Activated naive CD8-positive, alpha-beta T cell treated with anti-CD3 and anti-CD28 coated beads for 36 hours (primary cell): ENCODE results near the gene PRMT7. TPM values are rescaled to one million over a fixed set of nuclear protein-coding genes. Genes with fewer than 3 reads are reported as not detected.

Experiments
- DNase-seq: peaks from one replicate; pipeline ENCODE4 v3.0.0; 2021
- H3K27ac Mint-ChIP-seq: one replicate; pipeline ENCODE4 v1.8.0; 2022; ENCODE audit warnings: mild to moderate bottlenecking, moderate library complexity, mixed read lengths
- H3K27me3 Mint-ChIP-seq: one replicate; pipeline ENCODE4 v1.8.0; 2022; ENCODE audit warnings: mild to moderate bottlenecking, mixed read lengths
- H3K36me3 Mint-ChIP-seq: one replicate; pipeline ENCODE4 v1.8.0; 2021; ENCODE audit warnings: mild to moderate bottlenecking, mixed read lengths
- H3K4me1 Mint-ChIP-seq: one replicate; pipeline ENCODE4 v1.8.0; 2021; ENCODE audit warnings: mixed read lengths
- H3K4me3 Mint-ChIP-seq: one replicate; pipeline ENCODE4 v1.8.0; 2022; ENCODE audit warnings: mild to moderate bottlenecking, moderate library complexity, mixed read lengths
- H3K9me3 Mint-ChIP-seq: one replicate; pipeline ENCODE4 v1.8.0; 2022; ENCODE audit warnings: mixed read lengths
- total RNA-seq, 2 experiments: library from RNA; stranded (reverse); gene quantifications; one replicate each; pipeline ENCODE4 v1.2.3, GENCODE V29; 2021

Gene PRMT7
- total RNA-seq, 2 experiments from 2014 or later: 68.9 to 72.0 TPM

DNA sequence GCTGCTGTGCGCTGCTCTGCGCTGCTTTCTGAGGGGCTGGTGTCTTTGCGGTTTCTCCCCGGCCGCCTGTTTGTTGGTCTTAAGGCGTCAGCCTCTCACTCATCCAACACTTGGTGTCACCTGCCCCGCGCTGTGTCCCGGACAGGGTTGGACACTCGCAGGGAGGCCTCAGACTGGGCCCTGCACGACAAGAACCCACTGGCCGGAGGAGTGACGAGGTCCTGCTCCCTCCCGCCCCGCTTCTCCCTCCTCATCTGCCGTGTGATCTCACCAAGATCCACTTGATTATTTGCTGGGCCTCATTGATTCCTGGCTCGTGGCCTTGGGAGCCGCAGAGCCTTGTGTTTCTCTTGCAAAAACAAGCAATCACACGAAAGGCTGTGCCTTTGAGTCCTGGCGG, 56.6 kb downstream of the PRMT7 start:
- H3K9me3 Mint-ChIP-seq: no peaks in the 10 kb centered on the region
- no peaks in the 10 kb centered on the region for H3K36me3 Mint-ChIP-seq
- H3K4me1 Mint-ChIP-seq: peaks cover 35% of the 10 kb centered on the region
- H3K27ac Mint-ChIP-seq: no peak overlapping the region
- H3K27me3 Mint-ChIP-seq: peaks cover 41% of the 10 kb centered on the region
- H3K4me3 Mint-ChIP-seq: no peak overlapping the region
- DNase-seq: no peak

DNA sequence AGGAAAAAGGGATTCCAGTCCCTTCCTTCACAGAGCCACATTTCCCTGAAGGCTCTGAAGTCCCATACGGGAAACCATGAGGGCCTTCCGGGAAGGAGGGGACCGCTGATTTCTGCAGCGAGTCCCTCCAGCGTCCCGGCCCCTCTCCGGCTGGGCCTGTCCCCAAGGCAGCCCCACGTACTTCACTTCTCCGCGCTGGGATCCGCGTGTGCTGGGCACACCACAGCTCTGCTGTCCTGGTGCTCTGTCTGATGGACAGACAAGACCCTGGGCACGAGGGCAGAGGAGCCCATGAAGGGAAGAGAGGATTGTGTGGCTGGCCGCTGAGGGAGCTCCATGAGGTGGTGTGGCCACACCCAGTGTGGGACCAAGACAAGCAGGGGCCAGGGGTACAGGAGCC, 57.1 kb downstream of the PRMT7 start:
- Mint-ChIP-seq H3K4me3 (no peak overlapping the region), H3K27me3 (peaks cover 41% of the 10 kb centered on the region), H3K36me3 (no peaks in the 10 kb centered on the region), H3K27ac (no peak overlapping the region), H3K9me3 (no peaks in the 10 kb centered on the region), H3K4me1 (peaks cover 35% of the 10 kb centered on the region)
- DNase-seq: no peak

DNA sequence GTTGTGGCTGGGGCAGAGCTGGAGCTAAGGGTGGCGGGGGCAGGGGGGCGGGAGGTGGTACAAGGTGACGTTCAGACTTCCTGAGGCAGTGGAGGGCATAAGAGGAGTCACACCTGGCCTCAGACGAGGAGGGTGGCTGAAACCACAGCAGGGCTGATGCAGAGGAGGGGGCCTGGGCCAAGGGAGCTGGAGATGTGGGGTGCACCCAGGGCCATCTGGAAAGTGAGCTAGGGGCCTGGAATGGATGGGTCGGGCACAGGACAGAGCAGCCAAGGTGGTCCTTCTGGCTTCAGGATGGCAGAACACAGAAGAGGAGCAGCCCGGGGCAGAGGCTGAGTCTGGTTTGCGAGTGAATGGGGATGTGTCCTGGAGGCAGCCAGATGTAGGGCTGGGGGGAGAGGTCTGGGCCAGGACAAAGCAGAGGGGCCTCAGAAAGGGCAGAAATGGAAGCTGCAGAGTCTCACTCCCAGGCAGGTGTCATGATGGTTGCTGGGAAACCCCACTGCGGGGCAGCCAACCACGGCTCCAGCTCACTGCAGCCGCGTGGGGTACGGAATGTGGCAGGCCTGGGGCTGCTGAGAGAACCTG, 57.6 kb downstream of the PRMT7 start:
- H3K9me3 Mint-ChIP-seq: no peaks in the 10 kb centered on the region
- peak; percentile 56 for DNase-seq
- no peak overlapping the region for H3K27ac Mint-ChIP-seq
- H3K4me1 Mint-ChIP-seq: peaks cover 35% of the 10 kb centered on the region
- peaks cover 41% of the 10 kb centered on the region for H3K27me3 Mint-ChIP-seq
- H3K36me3 Mint-ChIP-seq: no peaks in the 10 kb centered on the region
- H3K4me3 Mint-ChIP-seq: peak overlapping the region; percentile 5

DNA sequence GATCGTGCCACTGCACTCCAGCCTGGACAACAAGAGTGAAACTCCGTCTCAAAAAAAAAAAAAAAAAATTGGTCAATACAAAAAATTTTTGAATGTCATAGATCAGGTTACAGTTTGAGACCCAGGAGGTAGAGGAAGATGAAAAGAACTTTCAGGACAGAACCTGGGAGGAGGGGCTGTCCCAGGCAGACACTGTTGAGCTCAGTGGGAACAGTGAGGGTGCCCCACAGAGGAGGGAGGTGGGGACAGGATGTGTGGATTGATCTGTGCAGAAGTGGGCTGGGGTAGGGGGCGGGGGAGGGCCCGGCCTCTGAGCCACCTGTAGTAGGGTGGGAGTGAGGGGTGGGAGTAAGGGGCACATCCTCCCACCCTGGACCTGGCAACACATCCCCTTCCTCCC, 58.3 kb downstream of the PRMT7 start:
- Mint-ChIP-seq H3K4me3 (peak overlapping the region; percentile 29), H3K27me3 (peaks cover 43% of the 10 kb centered on the region), H3K9me3 (no peaks in the 10 kb centered on the region), H3K4me1 (peaks cover 35% of the 10 kb centered on the region), H3K27ac (no peak overlapping the region), H3K36me3 (no peaks in the 10 kb centered on the region)
- DNase-seq: no peak

DNA sequence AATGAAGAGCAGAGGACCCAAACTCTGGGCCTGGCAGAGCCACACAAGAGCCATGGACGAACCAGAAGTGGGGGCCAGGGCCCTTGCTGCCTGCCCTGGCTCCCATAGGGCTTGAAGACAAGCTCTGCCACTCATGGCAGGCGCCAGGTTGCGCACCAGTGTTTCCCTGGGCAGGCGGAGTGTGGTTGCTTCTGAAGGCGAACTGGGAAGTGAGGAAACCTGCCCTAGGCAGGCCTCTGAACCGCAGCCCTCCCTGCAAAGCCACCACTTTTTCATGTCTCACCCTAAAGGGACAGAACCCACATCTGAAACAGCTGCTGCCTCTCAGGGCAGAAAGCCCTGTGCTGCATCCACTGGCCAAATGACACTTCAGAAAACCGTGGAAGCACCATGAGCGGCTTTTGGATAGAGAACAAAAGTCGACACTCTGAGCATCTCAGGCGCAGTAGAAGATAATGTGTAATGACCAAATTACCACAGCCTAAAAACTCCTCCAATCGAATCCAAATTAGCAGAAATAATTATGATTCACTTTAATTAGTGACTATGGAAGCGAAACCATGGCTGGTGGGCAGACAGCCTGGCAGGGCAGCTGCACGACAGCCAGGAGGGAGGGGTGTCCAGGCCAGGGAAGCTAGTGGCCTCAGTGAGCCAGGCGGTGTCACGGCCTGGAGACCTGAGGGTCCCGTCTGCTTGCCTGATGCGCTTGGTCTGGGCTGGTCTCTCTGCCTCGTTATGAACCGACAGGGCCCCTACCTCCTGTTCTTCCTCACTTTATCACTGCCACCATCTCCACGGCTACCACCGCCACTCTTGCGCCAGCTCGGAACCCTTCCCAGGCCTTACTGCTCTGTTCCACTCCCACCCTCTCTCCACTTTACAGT, 59.1 kb downstream of the PRMT7 start:
- Mint-ChIP-seq H3K27ac (no peak overlapping the region), H3K36me3 (no peaks in the 10 kb centered on the region), H3K9me3 (no peaks in the 10 kb centered on the region), H3K4me3 (no peak overlapping the region), H3K27me3 (peaks cover 45% of the 10 kb centered on the region), H3K4me1 (peaks cover 35% of the 10 kb centered on the region)
- DNase-seq: peak; percentile 52

DNA sequence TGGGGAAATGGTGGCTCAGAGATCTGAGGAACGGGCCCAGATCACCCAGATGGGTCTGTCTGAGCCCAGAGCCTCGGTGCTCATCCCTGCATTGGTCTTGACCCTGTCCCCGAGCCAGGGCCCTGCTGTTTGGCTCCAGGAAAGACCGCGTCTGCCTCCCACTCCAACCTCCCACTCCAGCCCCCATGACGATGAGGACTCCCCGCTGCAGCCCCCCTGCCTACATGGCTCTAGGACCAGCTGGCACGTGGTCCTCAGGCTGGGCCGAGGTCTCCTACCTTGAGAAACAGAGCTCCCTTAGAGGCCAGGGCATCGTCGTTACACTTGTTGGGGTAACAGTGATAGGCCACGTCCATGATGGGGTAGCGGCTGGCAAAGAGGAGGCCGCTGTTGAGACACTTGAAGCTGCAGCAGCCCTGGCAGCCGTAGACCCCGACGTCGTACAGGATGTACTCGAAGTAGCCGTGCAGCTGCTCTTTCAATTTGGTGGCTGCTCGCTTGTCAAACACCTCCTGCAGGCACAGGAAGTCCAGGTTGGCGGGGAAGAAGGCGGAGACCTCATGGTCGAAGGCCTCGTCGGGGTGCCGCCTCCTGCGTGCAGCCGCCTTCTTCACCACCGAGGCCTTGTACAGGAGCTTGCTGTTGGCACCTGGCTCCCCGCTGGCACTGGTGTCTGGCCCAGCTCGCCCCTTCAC, 59.9 kb downstream of the PRMT7 start:
- Mint-ChIP-seq H3K27me3 (peaks cover 43% of the 10 kb centered on the region), H3K9me3 (no peaks in the 10 kb centered on the region), H3K27ac (no peak overlapping the region), H3K36me3 (no peaks in the 10 kb centered on the region), H3K4me1 (peaks cover 34% of the 10 kb centered on the region), H3K4me3 (no peak overlapping the region)
- peak; percentile 49 for DNase-seq

DNA sequence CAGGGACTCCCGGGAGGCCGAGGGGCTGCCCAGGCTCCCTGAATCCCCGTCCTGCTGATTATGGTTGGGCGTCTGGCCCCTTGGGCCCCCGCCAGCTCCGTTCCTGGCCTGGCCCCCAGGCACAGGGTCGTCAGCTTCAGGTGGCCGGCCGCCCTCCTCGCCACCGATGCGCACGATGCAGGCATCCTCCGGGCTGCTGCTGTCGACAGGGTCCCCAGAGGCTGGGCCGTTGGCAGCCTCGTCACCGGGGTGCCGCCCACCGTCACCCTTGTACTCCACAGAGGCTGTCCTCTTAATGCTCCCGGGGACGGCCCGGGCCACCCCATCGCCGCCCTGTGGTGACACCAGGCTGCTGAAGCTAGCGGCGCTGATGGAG, 60.4 kb downstream of the PRMT7 start:
- H3K9me3 Mint-ChIP-seq: no peaks in the 10 kb centered on the region
- no peak for DNase-seq
- H3K36me3 Mint-ChIP-seq: no peaks in the 10 kb centered on the region
- H3K4me1 Mint-ChIP-seq: peaks cover 34% of the 10 kb centered on the region
- H3K4me3 Mint-ChIP-seq: no peak overlapping the region
- H3K27me3 Mint-ChIP-seq: peaks cover 37% of the 10 kb centered on the region
- H3K27ac Mint-ChIP-seq: no peak overlapping the region

DNA sequence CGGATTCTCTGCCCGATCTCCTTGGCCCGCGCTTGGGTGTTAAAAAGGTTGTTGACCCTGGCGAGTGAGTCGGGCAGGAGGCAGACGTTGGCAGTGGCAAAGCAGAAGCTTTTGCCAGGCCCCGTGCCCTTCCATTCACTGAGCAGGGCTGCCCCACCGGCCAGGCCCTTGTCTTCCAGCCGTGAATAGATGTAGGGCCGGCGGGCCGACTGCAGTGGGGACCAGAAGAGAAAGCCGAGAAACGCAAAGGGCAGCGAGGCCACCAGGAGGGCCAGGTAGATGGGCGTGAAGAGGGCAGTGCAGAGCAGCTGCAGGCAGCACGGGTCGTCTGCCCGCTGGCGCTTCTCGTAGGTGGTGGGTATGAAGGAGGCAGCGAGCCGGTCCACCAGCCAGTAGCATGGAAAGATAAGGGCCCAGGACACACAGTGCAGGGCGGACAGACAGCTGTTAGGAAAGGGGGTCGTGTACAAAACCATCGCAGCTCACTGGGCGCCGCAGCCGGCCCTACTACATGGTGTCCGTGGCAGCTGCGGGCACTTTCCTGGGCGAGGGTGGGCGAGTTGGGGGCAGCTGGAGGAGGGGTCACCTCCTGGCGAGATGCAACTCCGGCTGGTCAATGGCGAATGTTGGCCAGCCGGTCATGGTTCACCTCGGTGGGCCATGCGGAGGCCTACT, 61.0 kb downstream of the PRMT7 start:
- peaks cover 33% of the 10 kb centered on the region for H3K27me3 Mint-ChIP-seq
- no peaks in the 10 kb centered on the region for H3K36me3 Mint-ChIP-seq
- no peak overlapping the region for H3K27ac Mint-ChIP-seq
- H3K4me1 Mint-ChIP-seq: peaks cover 34% of the 10 kb centered on the region
- no peaks in the 10 kb centered on the region for H3K9me3 Mint-ChIP-seq
- DNase-seq: no peak
- H3K4me3 Mint-ChIP-seq: no peak overlapping the region

DNA sequence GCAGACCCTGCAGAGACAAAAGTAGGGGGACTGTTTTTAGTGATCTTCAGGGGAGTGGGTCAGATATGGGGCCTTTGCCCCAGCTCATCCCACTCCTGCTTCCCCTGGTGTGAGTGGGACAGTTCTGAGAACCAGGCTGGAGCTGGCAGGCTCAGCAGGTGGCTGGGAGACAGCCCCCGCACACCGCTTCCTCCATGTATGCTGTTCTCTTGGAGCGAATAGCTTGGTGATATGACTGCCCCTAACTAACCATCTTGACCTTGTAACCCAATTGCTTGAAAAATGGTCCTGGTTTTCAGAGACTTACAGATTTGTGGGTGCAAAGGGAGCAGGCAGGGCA, 61.5 kb downstream of the PRMT7 start:
- no peaks in the 10 kb centered on the region for H3K36me3 Mint-ChIP-seq
- no peak for DNase-seq
- H3K9me3 Mint-ChIP-seq: no peaks in the 10 kb centered on the region

DNA sequence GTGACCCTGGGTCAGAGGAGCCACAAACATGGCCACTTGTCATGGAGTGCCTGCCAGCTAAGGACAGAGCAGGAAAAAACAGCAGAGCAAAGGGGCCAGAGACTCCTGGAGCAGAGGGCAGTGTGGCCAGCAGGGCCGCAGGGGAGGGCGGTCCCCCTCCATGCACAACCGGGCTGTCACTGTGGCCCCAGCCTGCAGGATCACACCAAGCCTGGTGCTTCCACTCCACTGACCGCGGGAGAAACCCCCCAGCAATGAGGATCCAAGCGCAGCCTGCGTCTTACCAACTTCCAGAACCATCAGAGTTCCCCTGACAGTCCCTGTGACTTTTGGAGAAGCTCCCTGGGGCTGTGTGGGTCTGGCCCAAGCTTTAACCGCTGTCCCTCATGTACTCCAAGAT, 62.0 kb downstream of the PRMT7 start:
- H3K27me3 Mint-ChIP-seq: peaks cover 23% of the 10 kb centered on the region
- no peak overlapping the region for H3K4me3 Mint-ChIP-seq
- DNase-seq: no peak
- H3K9me3 Mint-ChIP-seq: no peaks in the 10 kb centered on the region
- H3K27ac Mint-ChIP-seq: no peak overlapping the region
- H3K4me1 Mint-ChIP-seq: peaks cover 32% of the 10 kb centered on the region
- no peaks in the 10 kb centered on the region for H3K36me3 Mint-ChIP-seq

More for the DNA sequence above, 61.5 kb downstream of the PRMT7 start:
- Mint-ChIP-seq H3K4me3 (no peak overlapping the region), H3K27me3 (peaks cover 27% of the 10 kb centered on the region), H3K4me1 (peaks cover 34% of the 10 kb centered on the region), H3K27ac (no peak overlapping the region)

DNA sequence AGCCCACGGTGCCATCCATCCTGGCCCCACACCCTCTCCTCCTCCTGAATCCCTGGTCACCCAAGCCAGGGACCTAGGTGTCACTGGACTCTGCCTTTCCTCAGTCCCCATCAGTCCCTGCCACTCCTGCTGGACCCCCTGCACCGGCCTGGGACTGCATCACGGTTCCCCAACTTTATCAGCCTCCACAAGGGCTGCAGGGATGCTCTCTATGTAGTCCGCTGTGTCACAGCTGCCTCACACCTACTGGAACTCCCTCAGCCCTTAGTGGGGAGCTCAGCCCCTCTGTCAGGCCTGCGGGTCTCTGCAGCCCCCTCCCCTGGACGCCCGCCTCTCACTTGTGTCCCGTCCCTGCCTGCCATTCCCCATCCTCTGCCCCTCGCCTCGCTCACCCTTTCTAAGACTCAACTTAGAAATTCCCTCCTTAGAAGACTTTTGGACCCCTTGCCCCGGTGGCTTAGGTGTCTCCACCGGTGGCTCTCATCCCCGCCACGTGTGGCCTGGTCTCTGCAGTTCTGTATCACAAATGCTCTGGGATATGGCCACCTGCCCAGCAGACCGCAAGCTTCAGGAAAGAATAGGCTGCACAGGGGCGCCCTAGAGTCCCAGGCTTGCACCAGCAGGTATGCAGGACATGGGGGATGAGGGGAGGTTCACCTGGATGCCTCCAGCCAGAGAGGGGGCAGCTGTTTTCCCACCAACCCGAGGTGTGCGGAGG, 62.9 kb downstream of the PRMT7 start:
- DNase-seq: no peak

DNA sequence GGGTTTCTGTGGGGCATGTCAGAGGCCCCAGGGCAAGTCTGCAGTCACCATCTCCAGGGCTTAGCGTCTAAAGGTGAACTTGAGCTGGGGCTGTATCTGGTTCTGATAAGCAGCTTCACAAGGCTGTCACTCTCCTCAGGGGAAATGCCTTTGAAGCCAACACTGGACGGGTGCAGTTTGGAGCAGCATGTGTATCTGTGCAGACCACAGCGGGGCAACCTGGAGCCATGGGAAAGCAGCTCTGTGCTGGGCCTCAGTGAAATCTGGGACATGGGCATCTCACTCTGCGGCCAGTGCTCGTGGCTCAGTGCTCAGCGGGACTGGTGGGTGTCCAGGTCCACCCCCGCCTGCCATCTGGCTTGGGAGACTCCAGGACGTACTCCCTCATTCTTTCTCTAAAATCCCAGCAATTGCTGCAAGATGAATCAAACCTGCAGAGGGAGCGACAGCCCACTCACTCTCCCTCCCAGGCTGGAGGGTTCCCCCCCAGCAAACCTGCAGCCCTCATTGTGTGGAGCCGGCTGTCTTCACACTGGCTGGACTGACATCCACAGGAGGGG, 63.5 kb downstream of the PRMT7 start:
- no peaks in the 10 kb centered on the region for H3K36me3 Mint-ChIP-seq
- no peak overlapping the region for H3K4me3 Mint-ChIP-seq
- no peaks in the 10 kb centered on the region for H3K9me3 Mint-ChIP-seq
- DNase-seq: no peak
- H3K27ac Mint-ChIP-seq: no peak overlapping the region
- H3K4me1 Mint-ChIP-seq: peaks cover 17% of the 10 kb centered on the region
- peaks cover 15% of the 10 kb centered on the region for H3K27me3 Mint-ChIP-seq

More for the DNA sequence above, 62.9 kb downstream of the PRMT7 start:
- peaks cover 24% of the 10 kb centered on the region for H3K4me1 Mint-ChIP-seq
- no peaks in the 10 kb centered on the region for H3K9me3 Mint-ChIP-seq
- H3K27ac Mint-ChIP-seq: no peak overlapping the region
- H3K36me3 Mint-ChIP-seq: no peaks in the 10 kb centered on the region
- H3K4me3 Mint-ChIP-seq: no peak overlapping the region
- H3K27me3 Mint-ChIP-seq: peaks cover 15% of the 10 kb centered on the region

DNA sequence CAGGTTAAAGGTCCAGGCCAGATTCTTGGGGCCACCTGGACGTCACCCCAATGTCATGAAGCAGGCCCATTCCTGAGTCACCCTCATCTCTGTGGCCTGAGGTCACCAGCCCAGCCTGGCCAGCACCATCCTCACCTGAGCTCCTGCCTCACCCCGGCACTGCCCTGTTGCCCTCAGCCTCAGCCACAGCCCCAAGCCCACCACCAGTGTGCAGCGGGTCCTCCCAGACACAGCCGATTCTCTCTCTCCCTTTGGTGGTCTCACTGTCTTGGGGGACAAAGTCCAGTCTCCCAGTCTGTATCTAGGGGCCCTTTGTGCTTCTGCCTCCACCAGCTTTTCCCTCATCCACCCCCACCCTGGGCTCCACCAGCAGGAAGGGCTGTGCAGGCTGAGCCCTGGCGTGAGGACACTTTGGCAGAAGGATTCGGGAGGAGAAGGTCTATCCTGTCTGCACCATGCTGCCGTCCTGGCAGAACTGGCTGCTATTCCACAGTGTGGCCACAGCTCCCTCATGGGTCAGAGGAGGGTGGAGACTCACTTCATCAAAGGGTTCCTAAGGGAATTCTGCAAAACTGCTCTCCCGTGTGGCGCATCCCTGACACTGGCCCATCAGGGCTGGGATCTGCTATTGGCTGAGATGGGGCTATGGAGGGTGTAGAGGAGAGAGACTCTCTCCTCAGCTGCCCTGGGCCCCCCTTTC, 64.3 kb downstream of the PRMT7 start:
- Mint-ChIP-seq H3K9me3 (no peaks in the 10 kb centered on the region), H3K36me3 (no peaks in the 10 kb centered on the region), H3K27me3 (peaks cover 15% of the 10 kb centered on the region), H3K4me1 (peaks cover 10% of the 10 kb centered on the region), H3K27ac (no peak overlapping the region), H3K4me3 (no peak overlapping the region)
- DNase-seq: no peak
